GM12801 (cell line): Measurements from ENCODE around the gene ELAVL2.

ENCODE experiments used
- TF ChIP-seq, protein P1 (sequence below): IDR thresholded peaks from one replicate; pipeline ENCODE4 v1.5.1; 2011; ENCODE audit warnings: control low read depth; ENCODE audit not compliant: insufficient read length; ENCODE audit errors: extremely low read depth

Gene ELAVL2

DNA sequence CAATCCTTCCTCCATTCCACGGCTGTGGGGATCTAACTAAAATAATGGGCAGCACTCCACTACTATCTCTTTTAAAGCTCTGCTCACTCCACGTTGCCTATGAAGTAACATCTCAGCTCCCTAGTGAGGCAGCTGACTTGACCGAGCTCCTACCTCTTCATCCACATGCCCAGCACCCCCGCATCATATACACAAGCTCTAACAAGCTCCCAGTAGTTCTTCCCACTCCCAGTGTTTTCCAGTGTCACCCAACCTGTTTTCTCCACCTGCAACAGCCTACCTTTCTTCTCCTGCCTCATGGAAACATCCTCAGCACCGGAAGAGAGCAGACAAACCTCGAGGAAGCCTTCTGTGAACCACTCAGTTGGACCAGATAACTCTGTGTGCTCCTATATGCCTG is 50.5 kb downstream of the ELAVL2 start:
- TF ChIP-seq, protein P1, sequence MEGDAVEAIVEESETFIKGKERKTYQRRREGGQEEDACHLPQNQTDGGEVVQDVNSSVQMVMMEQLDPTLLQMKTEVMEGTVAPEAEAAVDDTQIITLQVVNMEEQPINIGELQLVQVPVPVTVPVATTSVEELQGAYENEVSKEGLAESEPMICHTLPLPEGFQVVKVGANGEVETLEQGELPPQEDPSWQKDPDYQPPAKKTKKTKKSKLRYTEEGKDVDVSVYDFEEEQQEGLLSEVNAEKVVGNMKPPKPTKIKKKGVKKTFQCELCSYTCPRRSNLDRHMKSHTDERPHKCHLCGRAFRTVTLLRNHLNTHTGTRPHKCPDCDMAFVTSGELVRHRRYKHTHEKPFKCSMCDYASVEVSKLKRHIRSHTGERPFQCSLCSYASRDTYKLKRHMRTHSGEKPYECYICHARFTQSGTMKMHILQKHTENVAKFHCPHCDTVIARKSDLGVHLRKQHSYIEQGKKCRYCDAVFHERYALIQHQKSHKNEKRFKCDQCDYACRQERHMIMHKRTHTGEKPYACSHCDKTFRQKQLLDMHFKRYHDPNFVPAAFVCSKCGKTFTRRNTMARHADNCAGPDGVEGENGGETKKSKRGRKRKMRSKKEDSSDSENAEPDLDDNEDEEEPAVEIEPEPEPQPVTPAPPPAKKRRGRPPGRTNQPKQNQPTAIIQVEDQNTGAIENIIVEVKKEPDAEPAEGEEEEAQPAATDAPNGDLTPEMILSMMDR: no peak

DNA sequence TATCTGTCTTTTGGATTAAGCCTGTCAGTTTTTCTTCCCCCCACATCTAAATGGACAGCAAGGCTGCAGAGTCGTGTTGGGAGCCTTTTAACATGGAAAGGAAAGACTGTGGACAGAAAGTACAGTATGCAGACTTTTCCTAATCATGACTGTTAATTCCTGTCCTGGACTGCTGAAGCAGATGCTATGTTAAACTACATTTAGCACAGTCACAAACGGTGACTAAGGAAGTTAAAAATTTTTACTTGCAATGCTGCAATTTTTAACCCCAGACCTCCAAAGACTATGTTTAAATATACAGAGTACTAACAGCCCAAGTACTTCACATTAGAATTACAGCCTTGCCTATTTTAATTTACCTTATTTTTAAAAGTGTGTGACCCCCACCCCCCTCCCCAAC is 51.8 kb downstream of the ELAVL2 start:
- TF ChIP-seq, protein P1: no peak

DNA sequence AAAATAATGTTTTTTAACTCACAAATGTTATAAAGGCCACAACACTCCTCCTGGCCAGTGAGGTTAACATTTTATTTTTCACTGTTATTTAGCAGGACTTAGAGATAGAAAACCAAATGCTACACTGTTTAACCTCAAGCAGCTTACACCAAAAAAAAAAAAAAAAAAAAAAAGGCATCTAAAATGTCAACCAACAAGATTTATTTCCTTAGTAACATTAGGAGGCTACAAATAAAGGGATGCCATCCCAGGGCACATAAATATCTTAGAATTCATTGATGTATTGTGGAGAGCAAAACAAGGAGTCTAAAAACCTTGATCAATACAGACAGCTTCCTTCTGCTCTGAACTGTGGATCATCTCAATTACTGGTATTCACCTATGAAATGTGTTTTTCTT is 53.7 kb downstream of the ELAVL2 start:
- TF ChIP-seq, protein P1: no peak

GRCh38 chr9:23771746-23772384 is 54.2 kb downstream of the ELAVL2 start:
- TF ChIP-seq, protein P1: no peak

DNA sequence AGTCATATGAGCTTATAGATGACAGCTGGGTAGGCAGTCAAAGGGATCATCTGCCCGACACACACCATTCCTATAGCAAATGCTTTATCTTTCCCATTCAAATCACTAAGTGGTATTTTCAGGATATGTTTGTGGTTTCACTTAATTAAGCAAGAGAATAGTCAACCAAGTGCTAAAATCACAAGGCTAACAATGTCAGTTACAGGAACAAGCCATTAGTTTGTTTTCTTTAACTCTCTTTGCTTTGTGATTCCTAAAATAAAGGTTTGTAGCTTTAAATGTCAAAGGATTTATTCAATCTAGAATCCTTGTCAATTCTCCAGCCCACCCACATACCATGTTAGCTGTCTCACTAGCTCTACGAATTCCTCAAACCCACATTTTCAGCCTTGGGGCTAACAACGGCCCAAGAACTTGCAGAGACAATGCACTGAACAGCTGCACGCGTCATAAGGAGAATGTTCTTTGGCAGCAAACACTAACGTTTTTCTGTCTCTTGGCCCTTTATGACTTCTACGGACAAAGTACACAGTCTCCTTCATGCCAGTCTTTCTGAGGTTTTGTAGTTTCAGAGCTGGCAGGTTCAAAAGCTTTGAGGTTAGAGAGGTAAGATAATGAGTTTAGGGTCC is 56.6 kb downstream of the ELAVL2 start:
- TF ChIP-seq, protein P1: no peak

GRCh38 chr9:23768861-23769260 is 57.2 kb downstream of the ELAVL2 start:
- TF ChIP-seq, protein P1: no peak

GRCh38 chr9:23766613-23767012 is 59.4 kb downstream of the ELAVL2 start:
- TF ChIP-seq, protein P1: no peak

DNA sequence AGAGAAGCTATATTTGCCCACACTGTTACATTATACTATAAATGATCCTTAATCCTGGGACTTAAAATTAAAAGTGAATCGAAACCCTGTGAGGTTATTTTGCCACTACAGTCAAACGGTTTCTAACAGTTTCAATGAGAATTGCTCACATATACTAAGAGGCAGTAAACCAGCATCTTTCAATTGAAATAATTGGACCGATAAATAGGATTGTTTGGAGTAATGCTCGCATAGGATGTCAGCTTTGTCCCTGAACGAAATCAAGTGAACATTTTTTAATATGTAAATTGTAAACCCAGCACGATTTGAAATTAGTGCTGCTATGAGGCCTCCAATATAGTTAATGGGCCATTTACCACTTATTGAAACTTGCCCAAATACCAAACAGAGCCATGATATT is 60.5 kb downstream of the ELAVL2 start:
- TF ChIP-seq, protein P1: no peak
